GM23338 (cell line): ENCODE measurements around the gene TMEM41B. TPM values are rescaled to one million over a fixed set of nuclear protein-coding genes. Genes with fewer than 3 reads are reported as not detected.
A peak's percentile ranks its signal among the peaks of the same experiment; 100 is the strongest.

Experiments used
- ATAC-seq: fragments of 200-7000 bp; cut with Tn5 transposase; 3 replicates; pipeline ENCODE4 v1.9.1; 2020
- DNase-seq: peaks from one replicate; pipeline ENCODE4 v3.0.0-alpha.2; 2015; ENCODE audit warnings: low spot score
- H2AFZ ChIP-seq: fragments of 200-600 bp; sonication (generic); 2 replicates; pipeline ENCODE4 v1.8.0; 2016; ENCODE audit warnings: antibody characterized with exemption, mild to moderate bottlenecking, moderate library complexity
- H3F3A ChIP-seq: fragments of 200-600 bp; sonication (generic); replicated peaks from 2 replicates; pipeline ENCODE4 v1.8.0; 2017; ENCODE audit warnings: antibody characterized with exemption, mixed run types, low read depth
- H3K27ac ChIP-seq: fragments of 200-600 bp; sonication (generic); 2 replicates; pipeline ENCODE4 v1.6.1; 2016; ENCODE audit warnings: low read depth
- H3K27me3 ChIP-seq: fragments of 200-600 bp; sonication (generic); 2 replicates; pipeline ENCODE4 v1.8.0; 2016; ENCODE audit warnings: mild to moderate bottlenecking, mixed run types, moderate library complexity; ENCODE audit not compliant: insufficient read depth
- H3K36me3 ChIP-seq: fragments of 200-600 bp; sonication (generic); 2 replicates; pipeline ENCODE4 v1.8.0; 2016; ENCODE audit warnings: mild to moderate bottlenecking; ENCODE audit not compliant: insufficient read depth
- H3K4me1 ChIP-seq: fragments of 200-600 bp; sonication (generic); 2 replicates; pipeline ENCODE4 v1.8.0; 2016; ENCODE audit warnings: mild to moderate bottlenecking, moderate library complexity; ENCODE audit not compliant: insufficient read depth
- H3K4me2 ChIP-seq: fragments of 200-600 bp; sonication (generic); 2 replicates; pipeline ENCODE4 v1.7.1; 2017; ENCODE audit warnings: mixed run types
- H3K4me3 ChIP-seq: fragments of 200-600 bp; sonication (generic); 2 replicates; pipeline ENCODE4 v1.6.1; 2016; ENCODE audit warnings: mixed run types
- H3K79me2 ChIP-seq: fragments of 200-600 bp; sonication (generic); replicated peaks from 2 replicates; pipeline ENCODE4 v1.8.0; 2017; ENCODE audit warnings: mild to moderate bottlenecking; ENCODE audit not compliant: insufficient read depth
- H3K9me2 ChIP-seq: fragments of 200-600 bp; sonication (generic); 2 replicates; pipeline ENCODE4 v1.8.0; 2017; ENCODE audit not compliant: insufficient read depth
- H4K20me1 ChIP-seq: fragments of 200-600 bp; sonication (generic); replicated peaks from 2 replicates; pipeline ENCODE4 v1.8.0; 2017; ENCODE audit warnings: mild to moderate bottlenecking; ENCODE audit not compliant: insufficient read depth
- H3K27ac Mint-ChIP-seq: 2 replicates; pipeline ENCODE4 v1.8.0; 2020; ENCODE audit warnings: inconsistent platforms, mild to moderate bottlenecking, moderate library complexity, mixed read lengths
- H3K27me3 Mint-ChIP-seq: 3 replicates; pipeline ENCODE4 v1.8.0; 2022; ENCODE audit warnings: low read depth, mild to moderate bottlenecking, moderate library complexity, mixed read lengths, inconsistent platforms; ENCODE audit not compliant: insufficient read depth, poor library complexity
- H3K36me3 Mint-ChIP-seq: 3 replicates; pipeline ENCODE4 v1.8.0; 2021; ENCODE audit warnings: low read depth, mild to moderate bottlenecking, inconsistent platforms, moderate library complexity, mixed read lengths
- H3K4me1 Mint-ChIP-seq: 3 replicates; pipeline ENCODE4 v1.8.0; 2020; ENCODE audit warnings: mild to moderate bottlenecking, inconsistent platforms, mixed read lengths
- H3K4me3 Mint-ChIP-seq: 3 replicates; pipeline ENCODE4 v1.8.0; 2021; ENCODE audit warnings: moderate library complexity, mild to moderate bottlenecking, inconsistent platforms, mixed read lengths
- H3K9me3 Mint-ChIP-seq: 3 replicates; pipeline ENCODE4 v1.8.0; 2020; ENCODE audit warnings: moderate library complexity, mild to moderate bottlenecking, inconsistent platforms, mixed read lengths
- CREB1 ChIP-seq: fragments of 250-450 bp; sonication (Bioruptor Pico); IDR thresholded peaks from 2 replicates; pipeline ENCODE4 v1.5.0; 2020; ENCODE audit warnings: low read depth, mild to moderate bottlenecking, moderate library complexity
- CTCF ChIP-seq, 2 experiments: fragments of 200-600 bp in 1 of 2; sonication (generic) in 1 of 2; conservative IDR thresholded peaks; 2 replicates each; pipeline versions ENCODE4 v1.5.1 to v1.6.1; 2016 to 2017; ENCODE audit warnings: antibody characterized with exemption in 2 of 2, low read depth in 2 of 2, mild to moderate bottlenecking in 2 of 2, moderate library complexity in 1 of 2
- EZH2 ChIP-seq: fragments of 200-600 bp; sonication (generic); IDR thresholded peaks from one replicate; pipeline ENCODE4 v1.8.0; 2017; ENCODE audit warnings: antibody characterized with exemption, mild to moderate bottlenecking, low read depth; ENCODE audit not compliant: unreplicated experiment
- EZH2phosphoT487 ChIP-seq: fragments of 200-600 bp; sonication (generic); IDR thresholded peaks from one replicate; pipeline ENCODE4 v1.8.1; 2018; ENCODE audit warnings: antibody characterized with exemption; ENCODE audit not compliant: unreplicated experiment
- JUNB ChIP-seq: IDR thresholded peaks from one replicate; pipeline ENCODE4 v1.6.1; 2016; ENCODE audit warnings: antibody characterized with exemption; ENCODE audit not compliant: unreplicated experiment
- POLR2AphosphoS5 ChIP-seq: IDR thresholded peaks from 2 replicates; pipeline ENCODE4 v1.6.1; 2016; ENCODE audit warnings: antibody characterized with exemption, low read depth
- REST ChIP-seq: IDR thresholded peaks from one replicate; pipeline ENCODE4 v1.6.1; 2018; ENCODE audit warnings: antibody characterized with exemption; ENCODE audit not compliant: unreplicated experiment
- STAT1 ChIP-seq: IDR thresholded peaks from one replicate; pipeline ENCODE4 v1.6.1; 2016; ENCODE audit warnings: antibody characterized with exemption; ENCODE audit not compliant: unreplicated experiment
- ZNF462 ChIP-seq: fragments of 250-450 bp; sonication (Bioruptor Pico); IDR thresholded peaks from 2 replicates; pipeline ENCODE4 v1.5.0; 2020; ENCODE audit warnings: mild to moderate bottlenecking, moderate library complexity
- polyA plus RNA-seq: library from polyadenylated mRNA; unstranded; fragments of >200 nt; fragmentation: Nextera tagmentation; extraction: Ambion mirVana; gene quantifications from 2 replicates; pipeline ENCODE4 v1.2.1, GENCODE V29; 2016
- total RNA-seq: library from RNA; depleted of rRNA; stranded (reverse); fragments of >200 nt; shearing (Covaris generic); gene quantifications from 2 replicates; pipeline ENCODE4 v1.2.3, GENCODE V29; 2014

TMEM41B gene
- total and polyA plus RNA-seq, 2 experiments from 2014 or later, result 34.4 to 53.8 TPM

GRCh38 chr11:9301720-9302119 lies 12.7 kb downstream of the TMEM41B start (continued):
- no peak for TF ChIP-seq CTCF (conservative IDR thresholded peaks at IDR 0.05; ENCODE audit: low read depth in 2 of 2)
- TF ChIP-seq EZH2, result no peak
- no peak for TF ChIP-seq CREB1 (CRISPR knock-in tag)
- no peak for TF ChIP-seq POLR2AphosphoS5
- TF ChIP-seq JUNB, result no peak
- no peak for TF ChIP-seq EZH2phosphoT487
- TF ChIP-seq REST, result no peak

DNA sequence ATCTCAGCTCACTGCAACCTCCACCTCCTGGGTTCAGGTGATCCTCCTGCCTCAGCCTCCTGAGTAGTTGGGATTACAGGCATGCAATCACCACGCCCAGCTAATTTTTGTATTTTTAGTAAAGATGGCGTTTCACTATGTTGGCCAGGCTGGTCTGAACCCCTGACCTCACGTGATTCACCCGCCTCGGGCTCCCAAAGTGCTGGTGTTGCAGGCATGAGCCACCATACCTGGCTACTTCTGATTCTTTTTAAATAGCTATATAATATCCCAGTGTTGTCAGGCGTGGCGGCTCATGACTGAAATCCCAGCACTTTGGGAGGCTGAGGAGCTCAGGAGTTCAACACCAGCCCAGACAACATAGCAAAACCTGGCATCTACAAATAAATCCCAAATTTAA lies 20.7 kb downstream of the TMEM41B start:
- no peak overlapping the region for H3K27ac Mint-ChIP-seq
- H3K36me3 Mint-ChIP-seq, result peaks cover 14% of the 10 kb centered on the region; the same call in 2 of the 3 replicates
- Histone ChIP-seq H3K4me3 (no peak overlapping the region), H4K20me1 (no peaks in the 10 kb centered on the region; the same call in 1 of the 2 replicates), H3K27ac (0 out of 2 replicates have a peak overlapping the region, but pooled peaks have one; percentile 41), H3K4me2 (no peak overlapping the region), H3K4me1 (no peaks in the 10 kb centered on the region), H3F3A (0 out of 2 replicates have a peak, but pooled peaks cover 5% of the 10 kb centered on the region), H3K79me2 (peaks cover 43% of the 10 kb centered on the region), H2AFZ (no peak overlapping the region), H3K27me3 (no peaks in the 10 kb centered on the region), H3K36me3 (no peaks in the 10 kb centered on the region), H3K9me2 (no peaks in the 10 kb centered on the region)
- no peak overlapping the region for H3K4me3 Mint-ChIP-seq
- ATAC-seq (no peak), DNase-seq (no peak)
- H3K4me1 Mint-ChIP-seq, result no peaks in the 10 kb centered on the region
- H3K27me3 Mint-ChIP-seq, result peaks cover 4% of the 10 kb centered on the region
- no peaks in the 10 kb centered on the region for H3K9me3 Mint-ChIP-seq
- TF ChIP-seq CTCF (conservative IDR thresholded peaks at IDR 0.05; ENCODE audit: low read depth in 2 of 2) (no peak), ZNF462 (CRISPR knock-in tag) (no peak), JUNB (no peak), STAT1 (no peak)
